ENCODE results near the gene NTRK3. TPM values are rescaled to one million over a fixed set of nuclear protein-coding genes. Genes with fewer than 3 reads are reported as not detected.

The NTRK3 gene
- polyA plus RNA-seq, 1 donor from 2014 or later, result 42.7 TPM

GRCh38 chr15:88140398-88140797 lies 116.1 kb downstream of the NTRK3 start:
- no peaks in the 10 kb centered on the region for H3K79me2 ChIP-seq (replicated peaks; ENCODE audit: insufficient read depth, low read length)
- no peak overlapping the region for H3K4me2 ChIP-seq (ENCODE audit: low read length)
- peaks cover 6% of the 10 kb centered on the region for H3K36me3 ChIP-seq (ENCODE audit: insufficient read depth, low read length)
- TF ChIP-seq EP300 (conservative IDR thresholded peaks at IDR 0.05; ENCODE audit: poor library complexity, severe bottlenecking) (no peak), TAF1 (IDR thresholded peaks at IDR 0.05; ENCODE audit: low read depth) (no peak), POLR2AphosphoS5 (IDR thresholded peaks at IDR 0.05) (no peak), SMC3 (conservative IDR thresholded peaks at IDR 0.05; ENCODE audit: poor library complexity) (no peak), RAD21 (conservative IDR thresholded peaks at IDR 0.05) (no peak)
- H3K9me3 ChIP-seq (ENCODE audit: low read length), result no peaks in the 10 kb centered on the region
- H3K27ac ChIP-seq (ENCODE audit: low read length), result no peak overlapping the region
- no peak overlapping the region for H2AFZ ChIP-seq (ENCODE audit: low read depth, low read length)
- no peaks in the 10 kb centered on the region for H3K9me2 ChIP-seq (ENCODE audit: insufficient read depth, low read length)
- no peak overlapping the region for H3K9ac ChIP-seq (ENCODE audit: low read length)
- H3K4me3 ChIP-seq (ENCODE audit: low read length), result no peak overlapping the region
- H3K27me3 ChIP-seq (ENCODE audit: insufficient read depth, low read depth, low read length), result no peaks in the 10 kb centered on the region
- H4K20me1 ChIP-seq (ENCODE audit: insufficient read depth), result no peaks in the 10 kb centered on the region
- H3F3A ChIP-seq (ENCODE audit: insufficient read depth, low read length, poor library complexity, severe bottlenecking), result no peaks in the 10 kb centered on the region

GRCh38 chr15:88139936-88140335 lies 116.6 kb downstream of the NTRK3 start:
- Histone ChIP-seq H3K36me3 (ENCODE audit: insufficient read depth, low read length) (peaks cover 6% of the 10 kb centered on the region), H3K27me3 (ENCODE audit: insufficient read depth, low read depth, low read length) (no peaks in the 10 kb centered on the region), H4K20me1 (ENCODE audit: insufficient read depth) (no peaks in the 10 kb centered on the region), H3K4me3 (ENCODE audit: low read length) (no peak overlapping the region), H3F3A (ENCODE audit: insufficient read depth, low read length, poor library complexity, severe bottlenecking) (no peaks in the 10 kb centered on the region), H3K79me2 (replicated peaks; ENCODE audit: insufficient read depth, low read length) (no peaks in the 10 kb centered on the region), H3K9me3 (ENCODE audit: low read length) (no peaks in the 10 kb centered on the region), H3K27ac (ENCODE audit: low read length) (no peak overlapping the region), H3K9ac (ENCODE audit: low read length) (no peak overlapping the region), H3K9me2 (ENCODE audit: insufficient read depth, low read length) (no peaks in the 10 kb centered on the region), H3K4me2 (ENCODE audit: low read length) (no peak overlapping the region), H2AFZ (ENCODE audit: low read depth, low read length) (no peak overlapping the region)
- TF ChIP-seq SMC3 (conservative IDR thresholded peaks at IDR 0.05; ENCODE audit: poor library complexity) (no peak), EZH2 (IDR thresholded peaks at IDR 0.05; ENCODE audit: borderline replicate concordance, insufficient read depth, low read length, poor library complexity, severe bottlenecking) (no peak), MXI1 (conservative IDR thresholded peaks at IDR 0.05; ENCODE audit: poor library complexity, severe bottlenecking) (no peak), EP300 (conservative IDR thresholded peaks at IDR 0.05; ENCODE audit: poor library complexity, severe bottlenecking) (no peak), POLR2AphosphoS5 (IDR thresholded peaks at IDR 0.05) (no peak), RAD21 (conservative IDR thresholded peaks at IDR 0.05) (no peak), REST (IDR thresholded peaks at IDR 0.05; ENCODE audit: borderline replicate concordance) (no peak), TAF1 (IDR thresholded peaks at IDR 0.05; ENCODE audit: low read depth) (no peak)
- TF ChIP-seq, protein P1, sequence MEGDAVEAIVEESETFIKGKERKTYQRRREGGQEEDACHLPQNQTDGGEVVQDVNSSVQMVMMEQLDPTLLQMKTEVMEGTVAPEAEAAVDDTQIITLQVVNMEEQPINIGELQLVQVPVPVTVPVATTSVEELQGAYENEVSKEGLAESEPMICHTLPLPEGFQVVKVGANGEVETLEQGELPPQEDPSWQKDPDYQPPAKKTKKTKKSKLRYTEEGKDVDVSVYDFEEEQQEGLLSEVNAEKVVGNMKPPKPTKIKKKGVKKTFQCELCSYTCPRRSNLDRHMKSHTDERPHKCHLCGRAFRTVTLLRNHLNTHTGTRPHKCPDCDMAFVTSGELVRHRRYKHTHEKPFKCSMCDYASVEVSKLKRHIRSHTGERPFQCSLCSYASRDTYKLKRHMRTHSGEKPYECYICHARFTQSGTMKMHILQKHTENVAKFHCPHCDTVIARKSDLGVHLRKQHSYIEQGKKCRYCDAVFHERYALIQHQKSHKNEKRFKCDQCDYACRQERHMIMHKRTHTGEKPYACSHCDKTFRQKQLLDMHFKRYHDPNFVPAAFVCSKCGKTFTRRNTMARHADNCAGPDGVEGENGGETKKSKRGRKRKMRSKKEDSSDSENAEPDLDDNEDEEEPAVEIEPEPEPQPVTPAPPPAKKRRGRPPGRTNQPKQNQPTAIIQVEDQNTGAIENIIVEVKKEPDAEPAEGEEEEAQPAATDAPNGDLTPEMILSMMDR (IDR thresholded peaks at IDR 0.05; ENCODE audit: poor library complexity, severe bottlenecking), result no peak

Data from neural cell (in vitro differentiated cells).